Activated CD4-positive, CD25-positive, alpha-beta regulatory T cell treated with anti-CD3 and anti-CD28 coated beads, Interleukin-2, amount 50 U/mL, for 24 hours (primary cell): ENCODE results near the gene CBFA2T2.
"Not testable (repeated sequence)": the region's sequence is repeated elsewhere in the genome, so short reads cannot be mapped to it uniquely, and the experiment has no call there.

Experiments used
- ATAC-seq, 2 donors: fragments of 150-1000 bp; cut with Tn5 transposase; one replicate each; pipeline ENCODE4 v1.10.0; 2021; ENCODE audit warnings: mild to moderate bottlenecking in 1 of 2, moderate library complexity in 1 of 2

The CBFA2T2 gene

GRCh38 chr20:33629979-33630378, 140.1 kb downstream of the CBFA2T2 start:
- no peak for ATAC-seq

GRCh38 chr20:33630507-33630906, 140.6 kb downstream of the CBFA2T2 start:
- ATAC-seq, result no peak

- not testable (repeated sequence) for ATAC-seq
These were observed 142.0 kb downstream of the CBFA2T2 start for GRCh38 chr20:33631910-33632309.

GRCh38 chr20:33635341-33635740, 145.4 kb downstream of the CBFA2T2 start:
- no peak for ATAC-seq

- no peak for ATAC-seq
These were observed 146.9 kb downstream of the CBFA2T2 start for GRCh38 chr20:33636776-33637175.

DNA sequence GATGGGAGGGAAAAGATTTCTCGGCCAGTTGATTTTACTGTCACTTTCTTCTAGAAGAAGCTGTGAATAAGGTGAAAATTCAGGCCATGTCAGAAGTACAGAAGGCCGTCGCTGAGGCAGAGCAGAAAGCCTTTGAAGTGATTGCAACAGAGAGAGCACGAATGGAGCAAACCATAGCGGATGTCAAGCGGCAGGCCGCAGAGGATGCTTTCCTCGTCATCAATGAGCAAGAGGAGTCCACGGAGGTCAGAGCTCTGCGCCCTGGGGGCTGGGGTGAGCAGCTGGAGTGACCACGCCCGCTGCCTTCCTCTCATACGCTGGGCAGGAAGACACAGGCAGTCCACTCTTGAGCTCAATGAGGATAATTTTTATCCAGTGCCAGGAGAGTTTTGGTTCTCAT, 150.4 kb downstream of the CBFA2T2 start:
- ATAC-seq, result no peak

- ATAC-seq, result no peak
These were observed 154.6 kb downstream of the CBFA2T2 start for GRCh38 chr20:33644313-33645071.

DNA sequence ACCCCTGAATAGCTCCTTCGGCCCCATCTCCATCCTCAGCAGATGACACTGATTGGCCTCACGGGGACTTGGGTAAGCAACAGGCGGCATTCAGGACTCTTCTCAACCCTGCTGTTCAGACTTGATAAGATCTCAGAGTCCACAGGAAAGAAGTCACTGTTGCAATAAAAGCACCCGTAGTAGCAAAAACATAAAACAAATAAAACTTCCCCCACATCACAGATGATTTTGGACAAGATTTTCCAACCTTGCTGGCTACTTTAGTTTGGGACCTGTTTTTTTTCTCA, 155.1 kb downstream of the CBFA2T2 start:
- ATAC-seq, result no peak

GRCh38 chr20:33645396-33645795, 155.5 kb downstream of the CBFA2T2 start:
- ATAC-seq, result no peak

DNA sequence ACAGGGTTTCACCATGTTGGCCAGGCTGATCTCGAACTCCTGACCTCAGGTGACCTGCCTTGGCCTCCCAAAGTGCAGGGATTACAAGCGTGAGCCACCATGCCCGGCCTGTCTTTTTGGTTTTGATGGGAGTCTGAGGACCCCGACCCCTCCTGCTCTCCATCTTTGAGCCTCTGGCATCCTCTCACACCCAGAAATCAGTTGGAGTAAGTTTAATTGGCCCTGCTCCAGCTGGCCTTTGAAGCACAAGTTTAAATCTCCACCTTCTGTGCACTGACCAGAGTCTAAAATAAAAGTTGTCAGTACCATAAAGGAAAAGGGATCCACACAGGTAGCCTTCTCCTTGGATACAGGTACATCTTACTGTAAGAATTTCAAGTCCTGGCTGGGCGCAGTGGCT, 156.3 kb downstream of the CBFA2T2 start:
- no peak for ATAC-seq

DNA sequence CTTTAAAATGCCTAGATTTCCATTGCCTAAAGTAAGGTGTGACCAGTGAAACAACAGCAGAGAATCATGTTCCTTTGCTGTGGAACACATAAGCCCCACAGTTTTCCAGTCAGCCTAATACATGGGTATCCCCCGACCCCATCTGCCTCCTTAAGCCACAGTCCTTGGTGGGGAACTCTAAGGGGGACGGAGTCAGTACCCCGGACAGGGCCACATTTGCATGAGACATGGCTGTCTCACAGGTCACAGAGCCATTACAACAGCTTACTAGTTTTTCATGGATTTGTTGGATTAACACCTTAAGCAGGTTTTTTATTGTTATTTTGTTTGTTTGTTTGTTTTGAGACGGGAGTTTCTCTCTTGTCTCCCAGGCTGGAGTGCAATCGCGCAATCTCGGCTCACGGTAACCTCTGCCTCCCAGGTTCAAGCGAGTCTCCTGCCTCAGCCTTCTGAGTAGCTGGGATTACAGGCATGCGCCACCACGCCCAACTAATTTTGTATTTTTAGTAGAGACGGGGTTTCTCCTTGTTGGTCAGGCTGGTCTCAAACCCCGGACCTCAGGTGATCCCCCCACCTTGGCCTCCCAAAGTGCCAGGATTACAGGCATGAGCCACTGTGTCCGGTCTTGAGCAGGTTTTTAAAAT, 157.2 kb downstream of the CBFA2T2 start:
- not testable (repeated sequence) for ATAC-seq

DNA sequence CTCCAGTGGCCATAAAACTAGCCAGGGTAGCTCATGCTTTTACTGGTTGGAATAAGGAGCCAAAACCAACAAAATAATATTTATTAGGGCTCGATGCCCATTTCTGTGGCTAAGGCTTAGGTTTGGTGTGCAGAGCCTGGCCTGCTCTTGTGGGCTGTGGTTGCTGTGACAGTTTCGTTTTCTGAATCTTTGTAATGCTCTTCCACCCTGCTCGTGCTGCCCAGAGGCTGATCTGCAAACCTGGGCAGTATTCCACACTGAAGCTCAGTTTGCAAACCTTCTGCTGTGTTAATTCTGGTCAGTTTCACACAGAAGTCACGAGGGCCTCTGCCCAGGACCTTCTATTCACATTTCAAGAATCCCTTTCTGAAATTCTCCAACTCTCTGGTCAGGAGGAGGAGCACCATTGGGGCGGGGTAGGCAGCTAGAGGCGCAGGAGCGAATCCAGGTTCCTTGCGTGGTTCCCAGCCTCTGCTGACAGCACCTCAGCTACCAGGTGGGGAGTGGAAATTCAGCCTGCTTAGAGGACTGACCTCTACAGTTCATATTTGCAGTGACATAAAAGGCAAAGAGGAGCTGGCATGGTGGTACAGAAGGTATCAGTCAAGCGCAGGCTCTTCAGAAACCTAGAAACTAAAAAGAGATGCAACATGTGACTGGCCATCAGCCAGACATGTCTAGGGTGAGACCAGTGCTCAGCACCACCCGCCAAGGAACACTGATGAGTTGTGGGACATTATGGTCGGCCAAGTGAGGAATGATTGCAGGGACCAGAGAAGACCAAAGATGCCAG, 157.9 kb downstream of the CBFA2T2 start:
- peak in 1 of 2 donors; percentile 28 for ATAC-seq

DNA sequence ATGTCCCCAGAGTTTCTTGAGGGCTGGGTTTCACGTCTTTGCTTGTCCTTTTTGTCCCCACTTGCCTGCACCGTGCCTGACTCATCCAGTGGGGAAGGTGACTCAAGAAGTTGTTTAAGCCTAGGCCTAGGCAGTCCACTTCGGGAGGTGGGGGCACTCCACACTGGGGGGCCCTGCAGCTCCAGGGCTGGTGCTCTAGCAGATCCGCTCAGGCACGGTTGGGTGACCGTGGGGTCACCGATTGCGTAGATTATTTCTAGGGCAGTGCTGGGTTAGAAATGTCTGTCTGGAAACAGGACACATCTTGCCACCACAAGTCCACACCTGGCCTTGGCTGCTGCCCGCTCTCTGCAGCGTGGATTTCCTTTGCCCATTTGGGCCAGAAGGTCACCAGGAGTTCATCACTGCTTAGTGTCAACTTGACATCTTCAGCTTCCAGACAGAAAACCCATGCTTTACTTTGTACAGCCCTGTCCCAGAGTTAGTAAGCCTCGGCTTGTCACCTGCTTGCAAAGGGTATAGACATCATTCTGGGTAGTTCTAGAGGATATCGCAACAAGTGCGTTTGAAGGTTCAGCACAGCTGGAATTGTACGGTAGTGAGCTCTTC, 158.6 kb downstream of the CBFA2T2 start:
- ATAC-seq, result peak in 1 of 2 donors; percentile 21

GRCh38 chr20:33649201-33649681, 159.3 kb downstream of the CBFA2T2 start:
- no peak for ATAC-seq

GRCh38 chr20:33650111-33650752, 160.3 kb downstream of the CBFA2T2 start:
- no peak for ATAC-seq

GRCh38 chr20:33650753-33651561, 161.1 kb downstream of the CBFA2T2 start:
- ATAC-seq, result no peak

DNA sequence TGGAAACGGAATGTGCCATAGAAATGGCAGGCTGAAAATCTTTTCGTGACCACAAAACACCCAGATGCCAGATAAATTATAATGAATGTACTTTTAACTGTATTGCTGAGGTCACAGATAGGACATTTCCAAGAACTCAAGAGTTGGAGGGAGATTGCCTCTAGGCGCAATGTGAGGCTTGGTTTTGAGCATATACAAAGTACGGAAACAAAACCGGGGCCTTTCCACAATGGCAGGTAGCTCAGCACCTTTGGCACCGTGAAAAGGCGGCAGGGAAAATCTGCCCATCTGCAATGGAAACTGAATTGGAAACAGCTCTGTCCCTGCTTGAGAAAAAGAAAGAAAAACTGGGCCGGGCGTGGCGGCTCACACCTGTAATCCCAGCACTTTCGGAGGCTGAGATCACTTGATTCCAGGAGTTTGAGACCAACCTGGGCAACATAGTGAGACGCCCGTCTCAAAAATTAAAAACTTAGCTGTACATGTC, 161.7 kb downstream of the CBFA2T2 start:
- ATAC-seq, result no peak

DNA sequence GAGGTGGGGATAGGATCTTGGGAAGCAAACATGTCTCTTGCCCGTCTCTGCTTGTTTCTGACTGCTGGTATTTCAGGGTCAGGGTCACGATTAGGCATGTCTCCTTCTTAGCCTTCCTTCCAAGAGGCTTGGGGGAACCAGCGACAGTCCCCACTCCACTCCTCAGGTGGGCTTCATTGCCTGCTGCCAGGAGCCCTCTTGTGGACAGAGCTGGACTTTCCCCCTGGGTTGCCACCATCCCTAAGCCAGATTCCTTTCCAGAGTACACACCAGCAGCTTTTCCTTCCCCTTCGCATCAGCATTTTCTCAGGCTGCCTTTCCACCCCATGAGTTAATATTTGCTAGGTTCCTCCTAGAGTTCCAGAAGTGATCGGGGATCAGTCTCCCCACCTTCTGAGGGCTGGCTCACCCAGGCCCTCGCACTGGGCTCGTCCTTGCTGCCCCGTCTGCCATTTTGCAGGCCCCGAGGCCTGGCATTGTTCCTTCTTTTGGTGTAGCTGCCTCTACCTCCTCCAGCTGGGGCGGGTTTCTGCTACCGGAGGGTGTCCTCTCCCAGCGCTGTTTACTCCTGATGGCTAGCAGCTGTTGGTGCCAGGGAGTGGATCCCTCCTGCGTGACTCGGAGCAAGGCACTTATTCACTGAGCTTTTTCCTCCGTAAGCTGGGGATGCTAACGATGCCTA, 163.5 kb downstream of the CBFA2T2 start:
- ATAC-seq, result no peak

GRCh38 chr20:33653900-33654596, 164.2 kb downstream of the CBFA2T2 start:
- no peak for ATAC-seq

- ATAC-seq, result no peak
These were observed 164.8 kb downstream of the CBFA2T2 start for GRCh38 chr20:33654680-33655161.
